Body of pancreas (tissue), 4 donors: Measurements from ENCODE around the gene FAXC.

ENCODE experiments used
- CTCF ChIP-seq, 7 experiments: fragments of 450-650 bp in 4 of 7; fragments of 200-600 bp in 3 of 7; sonication (generic) in 3 of 7; IDR thresholded peaks; one replicate each; pipeline ENCODE4 v1.5.1; 2016 to 2019; ENCODE audit warnings: antibody characterized with exemption in 7 of 7
- POLR2A ChIP-seq, 3 donors: fragments of 450-650 bp; IDR thresholded peaks; one replicate each; pipeline ENCODE4 v1.6.1; 2016; ENCODE audit warnings: antibody characterized with exemption in 3 of 3, mild to moderate bottlenecking in 2 of 3

GRCh38 chr6:99269207-99269606 is 80.3 kb downstream of the FAXC start:
- TF ChIP-seq CTCF (IDR thresholded peaks at IDR 0.05), result no peak
- TF ChIP-seq POLR2A (IDR thresholded peaks at IDR 0.05), result no peak
